ENCODE results near the gene OSBPL10.

- TF ChIP-seq PATZ1 (CRISPR knock-in tag; IDR thresholded peaks at IDR 0.05; ENCODE audit: borderline replicate concordance) (no peak), ZNF70 (CRISPR knock-in tag; IDR thresholded peaks at IDR 0.05) (no peak), TSHZ2 (CRISPR knock-in tag; IDR thresholded peaks at IDR 0.05) (no peak), CREB5 (CRISPR knock-in tag; IDR thresholded peaks at IDR 0.05; ENCODE audit: low read depth) (no peak), ZFP3 (CRISPR knock-in tag; IDR thresholded peaks at IDR 0.05) (no peak), SNAI2 (CRISPR knock-in tag; IDR thresholded peaks at IDR 0.05) (no peak), RARB (CRISPR knock-in tag; IDR thresholded peaks at IDR 0.05) (no peak), BACH2 (CRISPR knock-in tag; IDR thresholded peaks at IDR 0.05; ENCODE audit: borderline replicate concordance) (no peak), OSR1 (CRISPR knock-in tag; IDR thresholded peaks at IDR 0.05) (no peak)
- TF ChIP-seq, protein P1, sequence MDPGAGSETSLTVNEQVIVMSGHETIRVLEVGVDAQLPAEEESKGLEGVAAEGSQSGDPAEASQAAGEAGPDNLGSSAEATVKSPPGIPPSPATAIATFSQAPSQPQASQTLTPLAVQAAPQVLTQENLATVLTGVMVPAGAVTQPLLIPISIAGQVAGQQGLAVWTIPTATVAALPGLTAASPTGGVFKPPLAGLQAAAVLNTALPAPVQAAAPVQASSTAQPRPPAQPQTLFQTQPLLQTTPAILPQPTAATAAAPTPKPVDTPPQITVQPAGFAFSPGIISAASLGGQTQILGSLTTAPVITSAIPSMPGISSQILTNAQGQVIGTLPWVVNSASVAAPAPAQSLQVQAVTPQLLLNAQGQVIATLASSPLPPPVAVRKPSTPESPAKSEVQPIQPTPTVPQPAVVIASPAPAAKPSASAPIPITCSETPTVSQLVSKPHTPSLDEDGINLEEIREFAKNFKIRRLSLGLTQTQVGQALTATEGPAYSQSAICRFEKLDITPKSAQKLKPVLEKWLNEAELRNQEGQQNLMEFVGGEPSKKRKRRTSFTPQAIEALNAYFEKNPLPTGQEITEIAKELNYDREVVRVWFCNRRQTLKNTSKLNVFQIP (CRISPR knock-in tag; IDR thresholded peaks at IDR 0.05; ENCODE audit: borderline replicate concordance, low read depth): no peak
Measured at GRCh38 chr3:31624083-31624709, 356.9 kb downstream of the OSBPL10 start.

All from SK-N-SH treated with all-trans-retinoic acid at 6 μM for 48 hours (cell line).